ENCODE measurements around the gene APBA1.

DNA sequence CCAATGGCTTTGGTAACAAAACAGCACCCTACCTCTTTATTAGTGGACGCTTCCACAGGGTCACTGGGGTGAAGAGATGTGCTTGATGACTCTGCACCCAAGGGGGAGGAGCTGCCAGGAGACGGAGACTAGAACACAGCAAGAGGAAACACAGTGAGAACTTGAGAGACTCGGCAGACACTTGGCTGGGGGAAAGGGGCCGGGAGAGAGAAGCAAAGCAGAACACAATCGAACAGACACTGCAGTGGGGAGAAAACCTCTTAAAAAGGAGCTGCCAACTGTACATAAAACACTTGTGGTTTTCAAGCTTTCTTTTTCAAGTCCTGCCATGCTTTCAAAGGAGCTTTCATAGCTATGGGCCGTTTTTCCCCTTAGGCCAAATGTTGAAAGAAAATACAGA, 196.2 kb downstream of the APBA1 start:
- no peak for TF ChIP-seq POLR2AphosphoS5 (IDR thresholded peaks at IDR 0.05; ENCODE audit: low read depth, low read length)
- no peak for TF ChIP-seq POU2F2 (IDR thresholded peaks at IDR 0.05; ENCODE audit: low read depth, low read length)
- no peak for TF ChIP-seq POLR2A (IDR thresholded peaks at IDR 0.05; ENCODE audit: low read depth, low read length)
